WTC11 (cell line): ENCODE results near the gene TNNI2. TPM values are rescaled to one million over a fixed set of nuclear protein-coding genes. Genes with fewer than 3 reads are reported as not detected.

Experiments used
- ATAC-seq: fragments of 200-7000 bp; cut with Tn5 transposase; 2 replicates; pipeline ENCODE4 v1.10.0; 2021; ENCODE audit warnings: mild to moderate bottlenecking, moderate library complexity
- CTCF ChIA-PET: fragments of 300-600 bp; sonication (Branson Sonifier 250); formaldehyde crosslinking; loops from one replicate; lab custom pipeline; 2021; ENCODE audit warnings: antibody characterized with exemption; lab: Charles Lee
- POLR2A ChIA-PET: fragments of 350-600 bp; sonication (Branson Sonifier 250); formaldehyde crosslinking; loops from one replicate; lab custom pipeline; 2021; ENCODE audit warnings: antibody characterized with exemption; lab: Charles Lee
- DNase-seq: peaks from one replicate; pipeline ENCODE4 v3.0.0; 2021; ENCODE audit warnings: low spot score
- H3K27ac Mint-ChIP-seq: 2 replicates; pipeline ENCODE4 v1.8.0; 2021; ENCODE audit warnings: mixed read lengths
- H3K27me3 Mint-ChIP-seq: 2 replicates; pipeline ENCODE4 v1.8.0; 2021; ENCODE audit warnings: low read depth, mild to moderate bottlenecking, moderate library complexity, mixed read lengths
- H3K36me3 Mint-ChIP-seq: 2 replicates; pipeline ENCODE4 v1.8.0; 2021; ENCODE audit warnings: mixed read lengths
- H3K4me1 Mint-ChIP-seq: 2 replicates; pipeline ENCODE4 v1.8.0; 2022; ENCODE audit warnings: mixed read lengths
- H3K4me3 Mint-ChIP-seq: 2 replicates; pipeline ENCODE4 v1.8.0; 2021; ENCODE audit warnings: mild to moderate bottlenecking, moderate library complexity, mixed read lengths
- H3K9me3 Mint-ChIP-seq: 2 replicates; pipeline ENCODE4 v1.8.0; 2021; ENCODE audit warnings: mixed read lengths
- E2F4 ChIP-seq: sonication (generic); formaldehyde crosslinking; IDR thresholded peaks from 2 replicates; pipeline ENCODE4 v1.8.1; 2022; ENCODE audit warnings: low read depth, mild to moderate bottlenecking, moderate library complexity, missing genetic modification reagents, borderline replicate concordance
- E2F5 ChIP-seq: sonication (generic); formaldehyde crosslinking; IDR thresholded peaks from 2 replicates; pipeline ENCODE4 v1.8.1; 2022; ENCODE audit warnings: mild to moderate bottlenecking, moderate library complexity, missing genetic modification reagents
- FOXK1 ChIP-seq: sonication (generic); formaldehyde crosslinking; IDR thresholded peaks from 2 replicates; pipeline ENCODE4 v1.8.0; 2022; ENCODE audit warnings: mild to moderate bottlenecking, moderate library complexity, missing genetic modification reagents
- FOXP1 ChIP-seq: sonication (generic); formaldehyde crosslinking; IDR thresholded peaks from 2 replicates; pipeline ENCODE4 v1.8.0; 2022; ENCODE audit warnings: missing genetic modification reagents, mild to moderate bottlenecking, moderate library complexity, borderline replicate concordance
- JUN ChIP-seq: sonication (generic); formaldehyde crosslinking; IDR thresholded peaks from 2 replicates; pipeline ENCODE4 v1.8.0; 2023; ENCODE audit warnings: mild to moderate bottlenecking, missing genetic modification reagents
- KAT7 ChIP-seq: sonication (generic); formaldehyde crosslinking; IDR thresholded peaks from 2 replicates; pipeline ENCODE4 v1.8.1; 2023; ENCODE audit warnings: missing genetic modification reagents, mild to moderate bottlenecking, borderline replicate concordance
- MAX ChIP-seq: sonication (generic); formaldehyde crosslinking; IDR thresholded peaks from 2 replicates; pipeline ENCODE4 v1.8.0; 2022; ENCODE audit warnings: mild to moderate bottlenecking, missing genetic modification reagents
- MYBL2 ChIP-seq: sonication (generic); formaldehyde crosslinking; IDR thresholded peaks from 2 replicates; pipeline ENCODE4 v1.8.1; 2023; ENCODE audit warnings: mild to moderate bottlenecking, moderate library complexity, missing genetic modification reagents
- NR2C2 ChIP-seq: sonication (generic); formaldehyde crosslinking; IDR thresholded peaks from 2 replicates; pipeline ENCODE4 v1.8.0; 2022; ENCODE audit warnings: mild to moderate bottlenecking, missing genetic modification reagents
- SMAD3 ChIP-seq: sonication (generic); formaldehyde crosslinking; IDR thresholded peaks from 2 replicates; pipeline ENCODE4 v1.8.0; 2022; ENCODE audit warnings: missing genetic modification reagents, mild to moderate bottlenecking, borderline replicate concordance
- SMAD4 ChIP-seq: sonication (generic); formaldehyde crosslinking; IDR thresholded peaks from 2 replicates; pipeline ENCODE4 v1.8.0; 2022; ENCODE audit warnings: mild to moderate bottlenecking, missing genetic modification reagents
- TEAD1 ChIP-seq: sonication (generic); formaldehyde crosslinking; IDR thresholded peaks from 2 replicates; pipeline ENCODE4 v1.8.0; 2022; ENCODE audit warnings: mild to moderate bottlenecking, missing genetic modification reagents
- TP53 ChIP-seq: sonication (generic); formaldehyde crosslinking; IDR thresholded peaks from 2 replicates; pipeline ENCODE4 v1.8.1; 2023; ENCODE audit warnings: mild to moderate bottlenecking, missing genetic modification reagents
- ZBTB21 ChIP-seq: sonication (generic); formaldehyde crosslinking; IDR thresholded peaks from 2 replicates; pipeline ENCODE4 v1.8.1; 2023; ENCODE audit warnings: mild to moderate bottlenecking, missing genetic modification reagents, borderline replicate concordance
- ZNF317 ChIP-seq: sonication (generic); formaldehyde crosslinking; IDR thresholded peaks from 2 replicates; pipeline ENCODE4 v1.8.1; 2023; ENCODE audit warnings: low read depth, mild to moderate bottlenecking, moderate library complexity, missing genetic modification reagents, borderline replicate concordance
- ZNF416 ChIP-seq: fragments of 250-450 bp; sonication (Bioruptor Pico); IDR thresholded peaks from 2 replicates; pipeline ENCODE4 v1.9.0; 2021; ENCODE audit warnings: mild to moderate bottlenecking, inconsistent platforms
- ZSCAN18 ChIP-seq: fragments of 250-450 bp; sonication (Bioruptor Pico); IDR thresholded peaks from 2 replicates; pipeline ENCODE4 v2.1.2; 2022; ENCODE audit warnings: mild to moderate bottlenecking, moderate library complexity
- total RNA-seq: library from RNA; stranded (reverse); gene quantifications from 3 replicates; pipeline ENCODE4 v1.2.3, GENCODE V29; 2021

Gene TNNI2
- total RNA-seq, 1 experiment from 2014 or later = not detected

- no peak for TF ChIP-seq E2F5 (CRISPR knock-in tag)
- no peak for TF ChIP-seq KAT7 (CRISPR knock-in tag)
- TF ChIP-seq NR2C2 (CRISPR knock-in tag) = no peak
These were observed 49.6 kb downstream of the TNNI2 start (continued) for GRCh38 chr11:1888347-1888753.

- no peak for TF ChIP-seq ZNF416
- no peak for TF ChIP-seq ZSCAN18 (CRISPR knock-in tag)
- no peak for TF ChIP-seq MYBL2 (CRISPR knock-in tag)
- TF ChIP-seq JUN (CRISPR knock-in tag) = no peak
- TF ChIP-seq TP53 (CRISPR knock-in tag) = no peak
- no peak for TF ChIP-seq ZBTB21 (CRISPR knock-in tag)
- no peak for TF ChIP-seq MAX (CRISPR knock-in tag)
- no peak for TF ChIP-seq FOXP1
- no peak for TF ChIP-seq SMAD3 (CRISPR knock-in tag)
- no peak for TF ChIP-seq FOXK1 (CRISPR knock-in tag)
- no peak for TF ChIP-seq E2F4
- no peak for TF ChIP-seq ZNF317 (CRISPR knock-in tag)
- Mint-ChIP-seq H3K4me3 (no peak overlapping the region), H3K9me3 (no peaks in the 10 kb centered on the region), H3K27me3 (no peaks in the 10 kb centered on the region; the same call in 1 of the 2 replicates), H3K4me1 (no peaks in the 10 kb centered on the region), H3K36me3 (no peaks in the 10 kb centered on the region), H3K27ac (no peak overlapping the region)
- ATAC-seq = no peak
- POLR2A ChIA-PET = no interaction called here
- CTCF ChIA-PET = interaction anchor here (1.9 kb wide), 2 partner anchors 12 to 263 kb away, joined by 5 read pairs; no protein-coding TSS in a partner anchor
- DNase-seq = no peak
These were observed 50.0 kb downstream of the TNNI2 start for GRCh38 chr11:1888811-1889210.

GRCh38 chr11:1889224-1889930 is 50.6 kb downstream of the TNNI2 start:
- DNase-seq (no peak), ATAC-seq (no peak)
- Mint-ChIP-seq H3K36me3 (no peaks in the 10 kb centered on the region), H3K27me3 (no peaks in the 10 kb centered on the region; the same call in 1 of the 2 replicates), H3K27ac (no peak overlapping the region), H3K4me3 (no peak overlapping the region), H3K9me3 (no peaks in the 10 kb centered on the region), H3K4me1 (no peaks in the 10 kb centered on the region)
- ChIA-PET CTCF (interaction anchor here (1.9 kb wide), 2 partner anchors 13 to 263 kb away, joined by 5 read pairs; no protein-coding TSS in a partner anchor), POLR2A (no interaction called here)
- no peak for TF ChIP-seq MYBL2 (CRISPR knock-in tag)
- no peak for TF ChIP-seq ZNF416
- TF ChIP-seq SMAD4 = no peak
- TF ChIP-seq TEAD1 (CRISPR knock-in tag) = no peak
